T-cell (primary cell): Measurements from ENCODE around the gene REEP2. TPM values are rescaled to one million over a fixed set of nuclear protein-coding genes. Genes with fewer than 3 reads are reported as not detected.
A peak's percentile ranks its signal among the peaks of the same experiment; 100 is the strongest.
"Not testable (repeated sequence)": the region's sequence is repeated elsewhere in the genome, so short reads cannot be mapped to it uniquely, and the experiment has no call there.

Experiments
- ATAC-seq, 4 experiments: fragments of 200-7000 bp in 3 of 4; fragments of 150-1000 bp in 1 of 4; cut with Tn5 transposase; replicated peaks in 1 of 4; 1 replicate in 3 of 4; 2 replicates in 1 of 4; pipeline ENCODE4 v1.10.0; 2021; ENCODE audit warnings: moderate library complexity in 3 of 4, mild to moderate bottlenecking in 2 of 4, moderate number of reproducible peaks in 1 of 4
- CTCF ChIA-PET, 2 donors: fragments of 300-600 bp; sonication (Branson Sonifier 250); formaldehyde crosslinking; loops; one replicate each; lab custom pipeline; 2022; ENCODE audit warnings: antibody characterized with exemption in 2 of 2; lab: Charles Lee
- POLR2A ChIA-PET, 2 donors: fragments of 300-600 bp; sonication (Branson Sonifier 250); formaldehyde crosslinking; loops; one replicate each; lab custom pipeline; 2022; ENCODE audit warnings: antibody characterized with exemption in 2 of 2; lab: Charles Lee
- DNase-seq, 35 experiments: peaks; one replicate each; pipeline versions ENCODE4 v3.0.0 to v3.0.0-alpha.2; 2013 to 2023
- H3K27ac ChIP-seq: one replicate; pipeline ENCODE4 v1.5.1; 2013; ENCODE audit warnings: low read length
- H3K27me3 ChIP-seq, 2 experiments: replicated peaks in 1 of 2; 1 replicate in 1 of 2; 2 replicates in 1 of 2; pipeline versions ENCODE4 v1.6.1 to v1.7.0; 2013; ENCODE audit warnings: low read length in 1 of 2, mixed read lengths in 1 of 2; ENCODE audit not compliant: control insufficient read depth in 2 of 2, insufficient read depth in 2 of 2; ENCODE audit errors: extremely low read depth in 1 of 2
- H3K36me3 ChIP-seq, 2 donors: 1 replicate in 1 of 2; 2 replicates in 1 of 2; pipeline versions ENCODE4 v1.6.1 to v1.7.0; 2013; ENCODE audit warnings: low read length in 1 of 2; ENCODE audit not compliant: control insufficient read depth in 2 of 2, insufficient read depth in 1 of 2; ENCODE audit errors: extremely low read depth in 1 of 2
- H3K4me1 ChIP-seq, 2 experiments: 1 replicate in 1 of 2; 2 replicates in 1 of 2; pipeline versions ENCODE4 v1.6.1 to v1.7.0; 2013; ENCODE audit warnings: low read length in 2 of 2, mixed read lengths in 1 of 2; ENCODE audit not compliant: insufficient read depth in 2 of 2, control insufficient read depth in 1 of 2; ENCODE audit errors: extremely low read depth in 1 of 2
- H3K4me3 ChIP-seq, 2 donors: 1 replicate in 1 of 2; 2 replicates in 1 of 2; pipeline versions ENCODE4 v1.5.1 to v1.7.0; 2013; ENCODE audit warnings: mild to moderate bottlenecking in 2 of 2, low read length in 1 of 2, moderate library complexity in 1 of 2; ENCODE audit not compliant: control insufficient read depth in 1 of 2; ENCODE audit errors: extremely low read depth in 1 of 2
- H3K9me3 ChIP-seq: 2 replicates; pipeline ENCODE4 v1.7.0; 2013
- H3K27ac Mint-ChIP-seq, 2 donors: one replicate each; pipeline ENCODE4 v1.8.0; 2020 to 2021; ENCODE audit warnings: mild to moderate bottlenecking in 2 of 2, mixed read lengths in 2 of 2
- H3K27me3 Mint-ChIP-seq, 2 donors: one replicate each; pipeline ENCODE4 v1.8.0; 2021 to 2022; ENCODE audit warnings: mixed read lengths in 2 of 2
- H3K36me3 Mint-ChIP-seq: one replicate; pipeline ENCODE4 v1.8.0; 2021; ENCODE audit warnings: mixed read lengths
- H3K4me1 Mint-ChIP-seq, 3 donors: one replicate each; pipeline ENCODE4 v1.8.0; 2020 to 2022; ENCODE audit warnings: mixed read lengths in 3 of 3, mild to moderate bottlenecking in 1 of 3
- H3K4me3 Mint-ChIP-seq, 3 donors: one replicate each; pipeline ENCODE4 v1.8.0; 2020 to 2022; ENCODE audit warnings: mild to moderate bottlenecking in 3 of 3, mixed read lengths in 3 of 3, moderate library complexity in 3 of 3
- H3K9me3 Mint-ChIP-seq, 3 donors: one replicate each; pipeline ENCODE4 v1.8.0; 2020 to 2022; ENCODE audit warnings: mixed read lengths in 3 of 3
- WGBS: methylation state at CpG from one replicate; pipeline ENCODE4 v1.1.5; 2013; ENCODE audit warnings: missing lambda C conversion rate; ENCODE audit not compliant: insufficient coverage; 5-methylcytosine and 5-hydroxymethylcytosine counted together
- total RNA-seq, 35 experiments: library from RNA in 6 of 35; stranded (reverse) in 6 of 35; fragments of 120-200 nt in 1 of 35; gene quantifications; one replicate each; pipeline versions ENCODE4 v1.2.1 to v1.2.4 and lab custom pipeline; 2013 to 2026

The REEP2 gene, protein sequence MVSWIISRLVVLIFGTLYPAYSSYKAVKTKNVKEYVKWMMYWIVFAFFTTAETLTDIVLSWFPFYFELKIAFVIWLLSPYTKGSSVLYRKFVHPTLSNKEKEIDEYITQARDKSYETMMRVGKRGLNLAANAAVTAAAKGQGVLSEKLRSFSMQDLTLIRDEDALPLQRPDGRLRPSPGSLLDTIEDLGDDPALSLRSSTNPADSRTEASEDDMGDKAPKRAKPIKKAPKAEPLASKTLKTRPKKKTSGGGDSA
- under 1 TPM; 0.18 to 0.61 (median 0.42) TPM for total RNA-seq
- total RNA-seq (2013), result 0.22 TPM
- 0.07 to 4.2 (median 0.49) reads per million in 29 experiments for total RNA-seq (lab: John Stamatoyannopoulos, UW)

DNA sequence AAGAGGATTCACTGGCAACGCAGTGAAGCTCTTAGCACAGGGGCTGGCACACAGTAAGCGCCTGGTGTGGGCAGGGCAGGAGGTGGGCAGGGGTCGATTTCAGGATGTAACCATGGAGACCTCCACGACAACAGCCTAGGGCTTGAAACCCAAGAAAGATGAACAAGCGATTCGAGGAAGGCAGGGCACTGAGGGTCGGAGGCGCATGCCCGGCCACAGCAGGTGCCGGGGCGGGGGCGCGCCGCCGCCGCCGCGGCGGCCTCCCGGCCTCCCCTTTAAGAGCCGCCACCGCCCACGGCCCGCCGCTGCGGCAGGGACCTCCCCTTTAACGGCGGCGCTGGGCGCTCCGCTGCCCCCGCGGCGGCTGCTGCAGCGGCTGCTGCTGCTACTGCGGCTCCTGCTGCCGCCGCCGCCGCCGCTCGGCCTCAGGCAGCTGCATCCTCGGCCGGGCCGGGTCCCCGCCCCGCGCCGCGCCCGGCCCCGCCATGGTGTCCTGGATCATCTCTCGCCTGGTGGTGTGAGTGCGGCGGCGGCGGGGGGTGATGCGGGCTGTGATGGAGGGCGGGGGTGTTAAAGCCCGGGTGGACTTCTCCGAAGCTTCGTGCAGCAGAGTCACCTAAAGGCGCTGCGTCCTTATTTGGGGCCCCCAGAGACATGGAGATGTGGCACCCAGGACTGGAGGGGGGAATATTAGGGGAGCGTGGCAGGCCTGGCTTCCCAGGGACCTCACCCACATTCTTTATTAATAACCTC is at the start of gene REEP2:
Gene REEP2, plus strand, starts transcription at position 334 of the 753 bp plus-strand sequence. Its CDS starts 152 bp downstream, at position 486.
- H3K9me3 ChIP-seq, result no peaks in the 10 kb centered on the region
- peaks cover 0 to 16% of the 10 kb centered on the region in 2 experiments for H3K4me1 ChIP-seq
- peak within 1 kb of the TSS in 1 of 2 donors; percentile 0 for H3K27ac Mint-ChIP-seq
- no peaks in the 10 kb centered on the region for H3K9me3 Mint-ChIP-seq
- ATAC-seq (peak; percentile 83 to 90 (median 84)), DNase-seq (peak in 33 of 35 experiments; percentile 12 to 76 (median 46))
- H3K4me3 ChIP-seq, result peak within 1 kb of the TSS; percentile 41 to 60
- peaks cover 17% of the 10 kb centered on the region for H3K36me3 Mint-ChIP-seq
- peaks cover 0 to 13% of the 10 kb centered on the region in 2 experiments for H3K27me3 ChIP-seq
- POLR2A ChIA-PET, result interaction anchor here in 1 of 2 donors (0.8 to 1.0 kb wide), 2 partner anchors 14 to 105 kb away, joined by 3 read pairs; partner anchors contain the start of gene ETF1
- peaks cover 0 to 6% of the 10 kb centered on the region in 2 donors for H3K27me3 Mint-ChIP-seq
- H3K36me3 ChIP-seq, result peaks cover 7 to 25% of the 10 kb centered on the region in 2 donors
- CTCF ChIA-PET, result interaction anchor here (0.5 to 1.2 kb wide), 6 partner anchors 10 to 127 kb away, joined by 3 to 8 read pairs (median 4); partner anchors contain the start of gene EGR1 (in 1 of the 2)
- H3K4me1 Mint-ChIP-seq, result peaks cover 16 to 22% (median 18%) of the 10 kb centered on the region in 3 donors
- peak within 1 kb of the TSS; percentile 75 to 80 (median 76) for H3K4me3 Mint-ChIP-seq
- 2% methylated on average over 56 of the region's 65 CpGs for WGBS
- H3K27ac ChIP-seq, result peak within 1 kb of the TSS; percentile 4

DNA sequence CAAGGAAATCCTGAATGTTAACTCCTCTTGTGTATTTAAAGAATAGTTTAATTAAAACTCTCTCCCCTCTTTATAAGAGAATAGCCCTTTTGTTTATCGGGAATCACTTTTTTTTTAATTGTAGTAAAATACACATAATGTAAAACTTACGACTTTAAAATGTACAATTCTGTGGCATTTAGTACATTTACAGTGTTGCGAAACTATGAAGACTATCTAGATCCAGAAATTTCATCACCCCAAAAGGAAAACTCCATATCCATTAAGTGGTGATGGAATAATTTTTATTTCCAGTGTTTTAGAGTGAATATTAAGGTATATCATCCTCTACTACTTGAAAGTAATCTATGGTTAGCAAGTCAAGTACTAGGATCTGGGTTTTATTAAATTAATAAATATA is 49.5 kb upstream of the REEP2 start:
- ChIA-PET POLR2A (no interaction called here), CTCF (no interaction called here)
- ATAC-seq (no peak), DNase-seq (no peak)
- Mint-ChIP-seq H3K4me1 (no peaks in the 10 kb centered on the region), H3K9me3 (no peaks in the 10 kb centered on the region), H3K27ac (no peak overlapping the region), H3K27me3 (no peaks in the 10 kb centered on the region), H3K36me3 (peaks cover 52% of the 10 kb centered on the region), H3K4me3 (no peak overlapping the region)
- Histone ChIP-seq H3K27ac (no peak overlapping the region), H3K4me1 (no peaks in the 10 kb centered on the region), H3K36me3 (peaks cover 17 to 64% of the 10 kb centered on the region in 2 donors), H3K27me3 (no peaks in the 10 kb centered on the region), H3K4me3 (no peak overlapping the region), H3K9me3 (no peaks in the 10 kb centered on the region)
- WGBS, result no CpG with 5 or more reads among the region's 3 CpGs

DNA sequence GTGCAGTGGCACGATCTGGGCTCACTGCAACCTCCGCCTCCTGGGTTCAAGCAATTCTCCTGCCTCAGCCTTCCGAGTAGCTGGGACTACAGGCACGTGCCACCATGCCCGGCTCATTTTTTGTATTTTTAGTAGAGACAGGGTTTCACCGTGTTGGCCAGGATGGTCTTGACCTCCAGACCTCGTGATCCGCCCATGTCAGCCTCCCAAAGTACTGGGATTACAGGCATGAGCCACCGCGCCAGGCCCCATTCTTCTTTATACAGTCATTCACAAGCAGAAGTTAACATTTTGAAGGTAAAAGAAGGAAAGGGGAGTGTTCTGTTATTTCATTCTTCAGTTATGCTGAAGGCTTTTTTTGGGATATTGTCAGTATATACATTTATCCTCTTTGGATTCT is 48.9 kb upstream of the REEP2 start:
- H3K27ac ChIP-seq, H3K9me3 Mint-ChIP-seq, H3K27me3 Mint-ChIP-seq, H3K4me1 Mint-ChIP-seq, H3K4me1 ChIP-seq, ATAC-seq, H3K9me3 ChIP-seq, H3K27ac Mint-ChIP-seq, H3K4me3 Mint-ChIP-seq, POLR2A ChIA-PET, H3K27me3 ChIP-seq, CTCF ChIA-PET, H3K4me3 ChIP-seq, DNase-seq: not testable (repeated sequence)
- H3K36me3 ChIP-seq, result peaks cover 15 to 70% of the 10 kb centered on the region in 2 donors
- WGBS, result 94% methylated on average over 3 of the region's 10 CpGs
- peaks cover 58% of the 10 kb centered on the region for H3K36me3 Mint-ChIP-seq

DNA sequence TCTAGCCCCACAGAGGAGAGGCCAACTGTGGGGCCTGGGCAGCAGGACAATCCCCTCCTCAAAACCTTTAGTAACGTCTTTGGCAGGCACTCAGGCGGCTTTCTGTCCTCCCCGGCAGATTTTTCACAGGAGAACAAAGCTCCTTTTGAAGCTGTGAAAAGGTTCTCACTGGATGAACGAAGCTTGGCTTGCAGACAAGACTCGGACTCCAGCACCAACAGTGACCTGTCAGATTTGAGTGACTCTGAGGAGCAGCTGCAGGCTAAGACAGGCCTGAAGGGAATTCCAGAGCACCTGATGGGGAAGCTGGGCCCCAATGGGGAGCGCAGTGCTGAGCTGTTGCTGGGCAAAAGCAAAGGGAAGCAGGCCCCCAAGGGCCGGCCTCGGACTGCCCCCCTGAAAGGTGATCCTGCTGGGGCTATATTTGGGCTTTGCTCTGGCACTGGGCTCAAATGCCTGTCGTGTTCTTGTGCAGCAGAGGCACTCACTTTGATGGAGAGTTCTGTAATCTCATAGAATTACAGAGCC is 46.9 kb upstream of the REEP2 start:
- Histone ChIP-seq H3K27me3 (no peaks in the 10 kb centered on the region), H3K36me3 (peaks cover 15 to 67% of the 10 kb centered on the region in 2 donors), H3K9me3 (no peaks in the 10 kb centered on the region), H3K27ac (no peak overlapping the region), H3K4me3 (no peak overlapping the region), H3K4me1 (no peaks in the 10 kb centered on the region)
- DNase-seq, result no peak
- CTCF ChIA-PET, result no interaction called here
- Mint-ChIP-seq H3K9me3 (no peaks in the 10 kb centered on the region), H3K27ac (no peak overlapping the region), H3K4me1 (no peaks in the 10 kb centered on the region), H3K27me3 (no peaks in the 10 kb centered on the region), H3K4me3 (no peak overlapping the region), H3K36me3 (peaks cover 54% of the 10 kb centered on the region)
- ATAC-seq, result no peak
- WGBS, result over 99% methylated on average over 9 of the region's 9 CpGs
- POLR2A ChIA-PET, result no interaction called here

DNA sequence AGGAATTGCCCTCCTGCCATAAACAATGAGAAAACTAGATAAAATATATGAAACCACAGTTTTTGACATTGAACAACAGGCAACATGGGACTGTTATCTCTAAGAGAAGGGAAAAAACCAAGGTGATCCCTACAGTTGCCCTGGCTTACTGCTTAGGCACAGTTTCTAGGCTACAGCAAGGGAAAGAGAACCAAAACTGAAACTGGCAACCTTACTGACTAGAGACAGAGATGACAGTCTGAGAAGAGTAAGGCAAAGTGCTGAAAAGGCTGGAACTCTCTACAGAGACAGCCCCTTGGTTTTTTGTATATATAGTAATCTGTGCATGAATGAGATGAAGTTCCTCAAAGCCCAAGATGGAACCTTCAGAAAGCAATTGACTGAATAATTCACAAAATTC is 36.2 kb upstream of the REEP2 start:
- Histone ChIP-seq H3K36me3 (peaks cover 4 to 60% of the 10 kb centered on the region in 2 donors), H3K27ac (no peak overlapping the region), H3K4me1 (no peaks in the 10 kb centered on the region), H3K9me3 (no peaks in the 10 kb centered on the region), H3K27me3 (no peaks in the 10 kb centered on the region), H3K4me3 (no peak overlapping the region)
- Mint-ChIP-seq H3K27ac (peak overlapping the region in 1 of 2 donors; percentile 44), H3K9me3 (no peaks in the 10 kb centered on the region), H3K4me3 (no peak overlapping the region), H3K4me1 (peaks cover 0 to 6% (median 4%) of the 10 kb centered on the region in 3 donors), H3K27me3 (no peaks in the 10 kb centered on the region), H3K36me3 (peaks cover 53% of the 10 kb centered on the region)
- DNase-seq (no peak), ATAC-seq (no peak)
- ChIA-PET CTCF (no interaction called here), POLR2A (no interaction called here)

DNA sequence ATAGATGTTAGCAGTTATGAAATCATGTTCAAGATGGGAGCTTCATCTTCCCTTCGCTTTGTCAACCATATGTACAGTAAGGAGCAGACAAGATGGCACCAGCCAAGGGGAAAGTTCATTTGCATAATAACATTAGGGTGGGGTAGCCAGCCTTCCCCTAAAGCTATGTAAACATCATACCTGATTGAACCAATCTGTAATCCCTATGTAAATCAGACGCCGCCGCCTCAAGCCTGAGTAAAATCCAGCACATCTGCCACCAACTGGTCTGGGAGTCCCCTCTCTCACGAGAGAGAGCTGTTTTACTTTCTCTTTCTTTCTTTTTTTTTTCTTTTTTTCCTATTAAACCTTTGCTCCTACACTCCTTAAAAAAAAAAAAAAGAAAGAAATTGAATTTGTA is 30.8 kb upstream of the REEP2 start:
- H3K27ac Mint-ChIP-seq, result peak overlapping the region; percentile 48 to 59
- H3K36me3 ChIP-seq, result peaks cover 5 to 31% of the 10 kb centered on the region in 2 donors
- CTCF ChIA-PET, result interaction anchor here (0.7 to 1.2 kb wide), 4 partner anchors 17 to 518 kb away, joined by 3 to 4 read pairs (median 4); no protein-coding TSS in a partner anchor

More for the DNA sequence above, 30.8 kb upstream of the REEP2 start:
- Mint-ChIP-seq H3K4me1 (peaks cover 0 to 10% (median 8%) of the 10 kb centered on the region in 3 donors), H3K36me3 (peaks cover 43% of the 10 kb centered on the region), H3K9me3 (no peaks in the 10 kb centered on the region), H3K27me3 (no peaks in the 10 kb centered on the region), H3K4me3 (no peak overlapping the region)
- no peaks in the 10 kb centered on the region for H3K4me1 ChIP-seq
- no peak overlapping the region for H3K27ac ChIP-seq
- no peak overlapping the region for H3K4me3 ChIP-seq
- H3K9me3 ChIP-seq, result no peaks in the 10 kb centered on the region
- POLR2A ChIA-PET, result interaction anchor here in 1 of 2 donors (0.6 kb wide), 1 partner anchor 889 kb away, joined by 5 read pairs; no protein-coding TSS in a partner anchor
- WGBS, result no CpG with 5 or more reads among the region's 5 CpGs
- DNase-seq (peak in 1 of 35 experiments; percentile 24), ATAC-seq (peak in 1 of 4 experiments; percentile 46)
- H3K27me3 ChIP-seq, result no peaks in the 10 kb centered on the region
